Endothelial cell of umbilical vein (primary cell): ENCODE data around the gene C10orf105. TPM values are rescaled to one million over a fixed set of nuclear protein-coding genes. Genes with fewer than 3 reads are reported as not detected.

ENCODE experiments used
- BruUV-seq: library from RNA; stranded (reverse); fragments of 400-500 nt; replicated peaks from 2 replicates; lab custom pipeline; 2021; lab: Mats Ljungman, UMichigan
- CTCF ChIA-PET: fragments of 300-600, 350-600 bp; sonication (Branson Sonifier 250); formaldehyde crosslinking; loops from one replicate; lab custom pipeline; 2021; ENCODE audit warnings: antibody characterized with exemption, inconsistent platforms; lab: Charles Lee
- POLR2A ChIA-PET: fragments of 300-600, 350-600 bp; sonication (Branson Sonifier 250); formaldehyde crosslinking; loops from one replicate; lab custom pipeline; 2021; ENCODE audit warnings: antibody characterized with exemption, inconsistent platforms; lab: Charles Lee
- DNase-seq: peaks from one replicate; pipeline ENCODE4 v3.0.0-alpha.2; 2011; ENCODE audit warnings: low read depth, low spot score
- FAIRE-seq: peaks from 2 replicates; lab custom pipeline; 2011; peaks lifted over from hg19 to GRCh38; lab: Jason Lieb, UNC
- H2AFZ ChIP-seq: 2 replicates; pipeline ENCODE4 v1.6.0; 2012; ENCODE audit warnings: low read depth, low read length, control low read depth, inconsistent platforms
- H3K27ac ChIP-seq: 2 replicates; pipeline ENCODE4 v1.5.1; 2011; ENCODE audit warnings: low read depth, mild to moderate bottlenecking, control low read depth, low read length, moderate library complexity; ENCODE audit not compliant: insufficient read depth
- H3K27me3 ChIP-seq, 2 experiments: 2 replicates each; pipeline versions ENCODE4 v1.6.0 to v1.6.1; 2011; ENCODE audit warnings: low read length in 2 of 2, mixed read lengths in 1 of 2; ENCODE audit not compliant: control insufficient read depth in 2 of 2, insufficient read depth in 2 of 2
- H3K36me3 ChIP-seq, 2 experiments: 2 replicates in 1 of 2; 3 replicates in 1 of 2; pipeline ENCODE4 v1.5.1; 2011; ENCODE audit warnings: low read length in 2 of 2, mild to moderate bottlenecking in 1 of 2, moderate library complexity in 1 of 2; ENCODE audit not compliant: control insufficient read depth in 2 of 2, insufficient read depth in 2 of 2; ENCODE audit errors: extremely low read depth in 1 of 2
- H3K4me1 ChIP-seq: 3 replicates; pipeline ENCODE4 v1.5.1; 2011; ENCODE audit warnings: mild to moderate bottlenecking, low read length; ENCODE audit not compliant: control insufficient read depth, insufficient read depth; ENCODE audit errors: extremely low read depth
- H3K4me2 ChIP-seq: 2 replicates; pipeline ENCODE4 v1.6.1; 2011; ENCODE audit warnings: low read length, control low read depth, mixed read lengths; ENCODE audit not compliant: insufficient read depth
- H3K4me3 ChIP-seq, 3 experiments: fragments of 200-600 bp in 1 of 3; sonication (generic), shearing (Covaris generic) in 1 of 3; replicated peaks in 1 of 3; 2 replicates each; pipeline ENCODE4 v1.5.1; 2011 to 2016; ENCODE audit warnings: control low read depth in 3 of 3, low read length in 3 of 3, mild to moderate bottlenecking in 2 of 3, inconsistent platforms in 1 of 3, low read depth in 1 of 3, moderate library complexity in 1 of 3; ENCODE audit not compliant: insufficient read depth in 1 of 3
- H3K79me2 ChIP-seq: 2 replicates; pipeline ENCODE4 v1.6.0; 2012; ENCODE audit warnings: low read length, inconsistent platforms; ENCODE audit not compliant: control insufficient read depth, insufficient read depth
- H3K9ac ChIP-seq: replicated peaks from 2 replicates; pipeline ENCODE3; 2011; ENCODE audit warnings: low read length, control low read depth; ENCODE audit not compliant: insufficient read depth; ENCODE audit errors: extremely low read depth
- H3K9me1 ChIP-seq: replicated peaks from 3 replicates; pipeline ENCODE4 v1.6.0; 2011; ENCODE audit warnings: mild to moderate bottlenecking, low read length; ENCODE audit not compliant: control insufficient read depth, insufficient read depth; ENCODE audit errors: extremely low read depth
- H3K9me3 ChIP-seq: replicated peaks from 2 replicates; pipeline ENCODE4 v1.5.1; 2012; ENCODE audit warnings: low read length, inconsistent platforms; ENCODE audit not compliant: control insufficient read depth, insufficient read depth
- H4K20me1 ChIP-seq: replicated peaks from 2 replicates; pipeline ENCODE3; 2011; ENCODE audit warnings: mild to moderate bottlenecking, low read length; ENCODE audit not compliant: control insufficient read depth, insufficient read depth; ENCODE audit errors: extremely low read depth
- CTCF ChIP-seq, 2 donors: IDR thresholded peaks; 1 replicate in 1 of 2; 2 replicates in 1 of 2; pipeline ENCODE4 v1.5.1; 2011; ENCODE audit warnings: low read length in 2 of 2, mild to moderate bottlenecking in 2 of 2, moderate library complexity in 2 of 2, control low read depth in 1 of 2, inconsistent platforms in 1 of 2, low read depth in 1 of 2; ENCODE audit not compliant: insufficient read depth in 1 of 2; ENCODE audit errors: extremely low read depth in 1 of 2
- EZH2 ChIP-seq: IDR thresholded peaks from 2 replicates; pipeline ENCODE4 v1.6.1; 2012; ENCODE audit warnings: borderline replicate concordance, low read depth, mild to moderate bottlenecking, moderate library complexity, low read length, inconsistent platforms; ENCODE audit not compliant: severe bottlenecking
- FOS ChIP-seq: IDR thresholded peaks from 2 replicates; pipeline ENCODE4 v1.6.1; 2011; ENCODE audit warnings: mild to moderate bottlenecking, low read length, moderate library complexity, borderline replicate concordance; ENCODE audit not compliant: insufficient read depth
- GATA2 ChIP-seq: IDR thresholded peaks from 2 replicates; pipeline ENCODE4 v1.7.0; 2011; ENCODE audit warnings: low read depth, mild to moderate bottlenecking, moderate library complexity, mixed read lengths, low read length; ENCODE audit not compliant: insufficient read length, insufficient read depth
- JUN ChIP-seq: IDR thresholded peaks from 2 replicates; pipeline ENCODE4 v1.6.1; 2011; ENCODE audit warnings: borderline replicate concordance, low read depth; ENCODE audit not compliant: insufficient read length, insufficient read depth
- MAX ChIP-seq: IDR thresholded peaks from 2 replicates; pipeline ENCODE4 v1.6.1; 2011; ENCODE audit not compliant: insufficient read depth, insufficient read length
- POLR2AphosphoS5 ChIP-seq: IDR thresholded peaks from 2 replicates; pipeline ENCODE4 v1.6.1; 2012; ENCODE audit warnings: low read depth, mild to moderate bottlenecking, control low read depth, low read length, moderate library complexity; ENCODE audit not compliant: insufficient read depth
- dilution Hi-C: fragments of 300-500 bp; cut with MboI; formaldehyde crosslinking; loops from one replicate; pipeline ENCODE4 v1.15.0; 2019; ENCODE audit warnings: low sequenced_read_pairs; ENCODE audit not compliant: extremely low pct_ligation_motif_present
- intact Hi-C: fragments of 100-400 bp; cut with micrococcal nuclease; formaldehyde crosslinking; loops from one replicate; pipeline ENCODE4 v1.10.0; 2022
- polyA plus RNA-seq, 4 experiments: library from polyadenylated mRNA; depleted of rRNA in 3 of 4; stranded (reverse) in 3 of 4; unstranded in 1 of 4; fragments of >200 nt; gene quantifications; 2 replicates each; pipeline versions ENCODE4 v1.2.1 to v1.2.3, GENCODE V29; 2011 to 2012; ENCODE audit warnings: missing spikeins in 1 of 4
- total RNA-seq: library from RNA; stranded (reverse); gene quantifications from 2 replicates; pipeline ENCODE4 v1.2.3, GENCODE V29; 2021

C10orf105 gene
- total and polyA plus RNA-seq, 2 donors (not counting 3 experiments of a cell fraction or from before 2014, with no cell fraction given), result not detected

- H2AFZ ChIP-seq, result no peak overlapping the region
- BruUV-seq, result no TSS peak
- no peak for DNase-seq
- intact Hi-C loops, result no loop called here
- no peak overlapping the region for H3K4me3 ChIP-seq
- no peaks in the 10 kb centered on the region for H4K20me1 ChIP-seq
- H3K4me1 ChIP-seq, result peaks cover 3% of the 10 kb centered on the region
- CTCF ChIA-PET, result interaction anchor here (1.0 kb wide), 2 partner anchors 18 to 384 kb away, joined by 3 read pairs; no protein-coding TSS in a partner anchor
- H3K79me2 ChIP-seq, result no peaks in the 10 kb centered on the region
- H3K9me3 ChIP-seq, result no peaks in the 10 kb centered on the region
- no peak for TF ChIP-seq JUN
- TF ChIP-seq POLR2AphosphoS5, result no peak
- no peak for TF ChIP-seq MAX
- no peak for TF ChIP-seq FOS
- no peak for TF ChIP-seq CTCF (IDR thresholded peaks at IDR 0.05; ENCODE audit: extremely low read depth in 1 of 2, insufficient read depth in 1 of 2, low read depth in 1 of 2, low read length in 2 of 2)
- TF ChIP-seq GATA2, result no peak
- TF ChIP-seq EZH2, result no peak
- POLR2A ChIA-PET, result no interaction called here
- FAIRE-seq, result no peak
- H3K27ac ChIP-seq, result no peak overlapping the region
- H3K27me3 ChIP-seq, result peaks cover 0 to 1% of the 10 kb centered on the region in 2 experiments
- no peak overlapping the region for H3K4me2 ChIP-seq
- dilution Hi-C loops, result no loop called here
- H3K9ac ChIP-seq, result no peak overlapping the region
- no peaks in the 10 kb centered on the region for H3K36me3 ChIP-seq
- H3K9me1 ChIP-seq, result no peaks in the 10 kb centered on the region
Measured at GRCh38 chr10:71715026-71715425, 4.6 kb downstream of the C10orf105 start.
